ENCODE data around the gene PDHX.

Gene PDHX

DNA sequence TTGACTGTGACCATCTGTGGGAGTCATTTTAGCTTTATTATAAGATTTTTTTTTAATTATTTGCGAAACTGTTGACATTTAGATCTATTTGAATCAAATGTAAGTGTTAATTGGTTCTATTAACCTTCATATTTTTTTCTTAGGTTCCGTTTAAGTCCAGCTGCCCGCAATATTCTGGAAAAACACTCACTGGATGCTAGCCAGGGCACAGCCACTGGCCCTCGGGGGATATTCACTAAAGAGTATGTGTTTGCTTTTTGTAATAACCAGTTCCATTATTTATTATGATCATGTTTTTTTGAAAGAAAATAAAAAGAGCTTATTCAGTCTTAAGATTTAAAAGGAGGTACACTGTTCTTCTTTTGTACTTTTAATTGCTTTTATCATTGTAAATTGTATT, 43.9 kb downstream of the PDHX start:
- H4K20me1 ChIP-seq (ENCODE audit: insufficient read depth, low read length, poor library complexity, severe bottlenecking): no peaks in the 10 kb centered on the region
- no peaks in the 10 kb centered on the region for H3F3A ChIP-seq (ENCODE audit: low read depth)
- H3K4me2 ChIP-seq (ENCODE audit: low read depth, low read length, poor library complexity, severe bottlenecking): no peak overlapping the region
- H3K27me3 ChIP-seq (ENCODE audit: insufficient read depth, low read length, poor library complexity, severe bottlenecking): no peaks in the 10 kb centered on the region
- peaks cover 28% of the 10 kb centered on the region; the same call in 1 of the 2 replicates for H3K36me3 ChIP-seq (ENCODE audit: insufficient read depth, low read length)
- H3K9ac ChIP-seq (ENCODE audit: low read depth, low read length, poor library complexity, severe bottlenecking): no peak overlapping the region
- H3K9me3 ChIP-seq (ENCODE audit: insufficient read depth, low read depth, low read length): no peaks in the 10 kb centered on the region
- H3K9me2 ChIP-seq (replicated peaks; ENCODE audit: low read depth, low read length): no peaks in the 10 kb centered on the region
- H3K79me2 ChIP-seq (ENCODE audit: insufficient read depth, low read length): no peaks in the 10 kb centered on the region
- H2AFZ ChIP-seq (ENCODE audit: low read length): no peak overlapping the region
- no peak overlapping the region for H3K4me3 ChIP-seq (ENCODE audit: low read length, poor library complexity, severe bottlenecking)
- TF ChIP-seq EZH2phosphoT487 (IDR thresholded peaks at IDR 0.05; ENCODE audit: borderline replicate concordance): no peak
- no peak for TF ChIP-seq CTCF (conservative IDR thresholded peaks at IDR 0.05; ENCODE audit: low read length)
- no peaks in the 10 kb centered on the region for H3K4me1 ChIP-seq (ENCODE audit: insufficient read depth, low read length, poor library complexity, severe bottlenecking)

- H3K9ac ChIP-seq (ENCODE audit: low read depth, low read length, poor library complexity, severe bottlenecking): no peak overlapping the region
- TF ChIP-seq CTCF (conservative IDR thresholded peaks at IDR 0.05; ENCODE audit: low read length): no peak
- no peak for TF ChIP-seq EZH2phosphoT487 (IDR thresholded peaks at IDR 0.05; ENCODE audit: borderline replicate concordance)
- no peaks in the 10 kb centered on the region for H3K9me2 ChIP-seq (replicated peaks; ENCODE audit: low read depth, low read length)
- no peaks in the 10 kb centered on the region for H3F3A ChIP-seq (ENCODE audit: low read depth)
- no peaks in the 10 kb centered on the region for H3K27me3 ChIP-seq (ENCODE audit: insufficient read depth, low read length, poor library complexity, severe bottlenecking)
- H2AFZ ChIP-seq (ENCODE audit: low read length): no peak overlapping the region
- no peaks in the 10 kb centered on the region for H3K79me2 ChIP-seq (ENCODE audit: insufficient read depth, low read length)
- H3K4me1 ChIP-seq (ENCODE audit: insufficient read depth, low read length, poor library complexity, severe bottlenecking): no peaks in the 10 kb centered on the region
- no peaks in the 10 kb centered on the region for H4K20me1 ChIP-seq (ENCODE audit: insufficient read depth, low read length, poor library complexity, severe bottlenecking)
- H3K4me2 ChIP-seq (ENCODE audit: low read depth, low read length, poor library complexity, severe bottlenecking): no peak overlapping the region
- no peaks in the 10 kb centered on the region for H3K9me3 ChIP-seq (ENCODE audit: insufficient read depth, low read depth, low read length)
- H3K4me3 ChIP-seq (ENCODE audit: low read length, poor library complexity, severe bottlenecking): no peak overlapping the region
- peaks cover 37% of the 10 kb centered on the region; the same call in 1 of the 2 replicates for H3K36me3 ChIP-seq (ENCODE audit: insufficient read depth, low read length)
Observed at GRCh38 chr11:34962034-34962433, 45.6 kb downstream of the PDHX start.

GRCh38 chr11:34963351-34963750, 46.9 kb downstream of the PDHX start:
- Histone ChIP-seq H2AFZ (ENCODE audit: low read length) (no peak overlapping the region), H3K36me3 (ENCODE audit: insufficient read depth, low read length) (peaks cover 50% of the 10 kb centered on the region; the same call in 1 of the 2 replicates), H3K79me2 (ENCODE audit: insufficient read depth, low read length) (no peaks in the 10 kb centered on the region)

GRCh38 chr11:34964610-34965331, 48.4 kb downstream of the PDHX start:
- Histone ChIP-seq H2AFZ (ENCODE audit: low read length) (no peak overlapping the region), H3K79me2 (ENCODE audit: insufficient read depth, low read length) (no peaks in the 10 kb centered on the region), H3K9me3 (ENCODE audit: insufficient read depth, low read depth, low read length) (no peaks in the 10 kb centered on the region), H3K4me2 (ENCODE audit: low read depth, low read length, poor library complexity, severe bottlenecking) (no peak overlapping the region), H3K9me2 (replicated peaks; ENCODE audit: low read depth, low read length) (no peaks in the 10 kb centered on the region), H3K4me1 (ENCODE audit: insufficient read depth, low read length, poor library complexity, severe bottlenecking) (no peaks in the 10 kb centered on the region), H3K27me3 (ENCODE audit: insufficient read depth, low read length, poor library complexity, severe bottlenecking) (no peaks in the 10 kb centered on the region), H4K20me1 (ENCODE audit: insufficient read depth, low read length, poor library complexity, severe bottlenecking) (no peaks in the 10 kb centered on the region), H3K4me3 (ENCODE audit: low read length, poor library complexity, severe bottlenecking) (no peak overlapping the region), H3K9ac (ENCODE audit: low read depth, low read length, poor library complexity, severe bottlenecking) (no peak overlapping the region), H3F3A (ENCODE audit: low read depth) (no peaks in the 10 kb centered on the region), H3K36me3 (ENCODE audit: insufficient read depth, low read length) (peaks cover 53% of the 10 kb centered on the region; the same call in 1 of the 2 replicates)
- TF ChIP-seq CTCF (conservative IDR thresholded peaks at IDR 0.05; ENCODE audit: low read length): no peak
- no peak for TF ChIP-seq EZH2phosphoT487 (IDR thresholded peaks at IDR 0.05; ENCODE audit: borderline replicate concordance)

More at GRCh38 chr11:34963351-34963750, 46.9 kb downstream of the PDHX start:
- H3K4me1 ChIP-seq (ENCODE audit: insufficient read depth, low read length, poor library complexity, severe bottlenecking): no peaks in the 10 kb centered on the region
- H3K9ac ChIP-seq (ENCODE audit: low read depth, low read length, poor library complexity, severe bottlenecking): no peak overlapping the region
- H3K9me3 ChIP-seq (ENCODE audit: insufficient read depth, low read depth, low read length): no peaks in the 10 kb centered on the region
- H3F3A ChIP-seq (ENCODE audit: low read depth): no peaks in the 10 kb centered on the region
- no peak overlapping the region for H3K4me2 ChIP-seq (ENCODE audit: low read depth, low read length, poor library complexity, severe bottlenecking)
- H3K4me3 ChIP-seq (ENCODE audit: low read length, poor library complexity, severe bottlenecking): no peak overlapping the region
- no peaks in the 10 kb centered on the region for H4K20me1 ChIP-seq (ENCODE audit: insufficient read depth, low read length, poor library complexity, severe bottlenecking)
- TF ChIP-seq EZH2phosphoT487 (IDR thresholded peaks at IDR 0.05; ENCODE audit: borderline replicate concordance): no peak
- H3K27me3 ChIP-seq (ENCODE audit: insufficient read depth, low read length, poor library complexity, severe bottlenecking): no peaks in the 10 kb centered on the region
- no peaks in the 10 kb centered on the region for H3K9me2 ChIP-seq (replicated peaks; ENCODE audit: low read depth, low read length)

Data from Loucy (cell line).